Loucy (cell line): Measurements from ENCODE around the gene SYCP2L.

Experiments used
- EZH2phosphoT487 ChIP-seq: fragments of 200-600 bp; IDR thresholded peaks from 2 replicates; pipeline ENCODE4 v1.6.1; 2018; ENCODE audit warnings: antibody characterized with exemption, mild to moderate bottlenecking, moderate library complexity, borderline replicate concordance
- TF ChIP-seq, protein P1 (sequence below): fragments of 200-600 bp; sonication (generic); conservative IDR thresholded peaks from 2 replicates; pipeline ENCODE4 v1.5.1; 2014; ENCODE audit warnings: mild to moderate bottlenecking, antibody characterized with exemption, low read length

DNA sequence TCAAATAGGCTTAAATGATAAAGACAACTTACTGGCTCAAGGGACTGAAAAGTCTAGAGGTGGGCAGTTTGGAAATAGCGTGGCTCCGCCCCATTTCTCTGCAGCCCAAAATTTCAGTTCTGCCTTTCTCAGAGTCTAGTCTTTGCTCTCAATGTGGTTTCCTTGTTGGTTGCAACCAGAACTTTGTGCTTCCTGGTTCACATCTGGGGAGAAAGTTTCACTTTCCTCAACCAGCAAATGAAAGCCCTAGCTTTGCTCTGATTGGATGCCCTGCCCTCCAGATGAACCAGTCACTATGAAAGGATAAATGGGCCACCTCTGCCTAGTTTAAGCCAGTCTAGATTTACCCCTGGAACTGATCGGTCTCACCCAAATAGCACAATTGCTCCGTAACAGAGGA lies 14.9 kb downstream of the SYCP2L start:
- TF ChIP-seq, protein P1, sequence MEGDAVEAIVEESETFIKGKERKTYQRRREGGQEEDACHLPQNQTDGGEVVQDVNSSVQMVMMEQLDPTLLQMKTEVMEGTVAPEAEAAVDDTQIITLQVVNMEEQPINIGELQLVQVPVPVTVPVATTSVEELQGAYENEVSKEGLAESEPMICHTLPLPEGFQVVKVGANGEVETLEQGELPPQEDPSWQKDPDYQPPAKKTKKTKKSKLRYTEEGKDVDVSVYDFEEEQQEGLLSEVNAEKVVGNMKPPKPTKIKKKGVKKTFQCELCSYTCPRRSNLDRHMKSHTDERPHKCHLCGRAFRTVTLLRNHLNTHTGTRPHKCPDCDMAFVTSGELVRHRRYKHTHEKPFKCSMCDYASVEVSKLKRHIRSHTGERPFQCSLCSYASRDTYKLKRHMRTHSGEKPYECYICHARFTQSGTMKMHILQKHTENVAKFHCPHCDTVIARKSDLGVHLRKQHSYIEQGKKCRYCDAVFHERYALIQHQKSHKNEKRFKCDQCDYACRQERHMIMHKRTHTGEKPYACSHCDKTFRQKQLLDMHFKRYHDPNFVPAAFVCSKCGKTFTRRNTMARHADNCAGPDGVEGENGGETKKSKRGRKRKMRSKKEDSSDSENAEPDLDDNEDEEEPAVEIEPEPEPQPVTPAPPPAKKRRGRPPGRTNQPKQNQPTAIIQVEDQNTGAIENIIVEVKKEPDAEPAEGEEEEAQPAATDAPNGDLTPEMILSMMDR, result no peak
- no peak for TF ChIP-seq EZH2phosphoT487
